Mesenchymal stem cell (in vitro differentiated cells and primary cell): ENCODE data around the gene OR6S1.

Experiments
- DNase-seq: peaks from one replicate; pipeline ENCODE4 v3.0.0-alpha.2; 2013
- H2AFZ ChIP-seq: one replicate; pipeline ENCODE4 v1.6.1; 2013; ENCODE audit warnings: low read depth, mild to moderate bottlenecking, control low read depth, inconsistent platforms, low read length, moderate library complexity
- H2AK5ac ChIP-seq: 2 replicates; pipeline ENCODE4 v1.6.1; 2013; ENCODE audit warnings: low read length, moderate library complexity, mild to moderate bottlenecking, inconsistent platforms; ENCODE audit not compliant: severe bottlenecking
- H2BK120ac ChIP-seq: one replicate; pipeline ENCODE4 v1.6.1; 2013; ENCODE audit warnings: low read depth, mild to moderate bottlenecking, inconsistent platforms, low read length, moderate library complexity
- H2BK12ac ChIP-seq, 2 experiments: one replicate each; pipeline ENCODE4 v1.6.1; 2013; ENCODE audit warnings: inconsistent platforms in 2 of 2, low read length in 2 of 2, mild to moderate bottlenecking in 2 of 2, moderate library complexity in 2 of 2, control low read depth in 1 of 2
- H2BK15ac ChIP-seq: one replicate; pipeline ENCODE4 v1.6.1; 2013; ENCODE audit warnings: mild to moderate bottlenecking, low read depth, inconsistent platforms; ENCODE audit not compliant: poor library complexity, severe bottlenecking
- H2BK5ac ChIP-seq: 2 replicates; pipeline ENCODE4 v1.6.1; 2013; ENCODE audit warnings: low read depth, mild to moderate bottlenecking, low read length, control low read depth, inconsistent platforms; ENCODE audit not compliant: poor library complexity, severe bottlenecking
- H3K14ac ChIP-seq, 2 experiments: one replicate each; pipeline ENCODE4 v1.6.1; 2013; ENCODE audit warnings: inconsistent platforms in 2 of 2, low read length in 2 of 2, control low read depth in 1 of 2, mild to moderate bottlenecking in 1 of 2, moderate library complexity in 1 of 2
- H3K18ac ChIP-seq, 2 experiments: one replicate each; pipeline ENCODE4 v1.6.1; 2013; ENCODE audit warnings: inconsistent platforms in 2 of 2, low read length in 2 of 2, control low read depth in 1 of 2, low read depth in 1 of 2, mild to moderate bottlenecking in 1 of 2
- H3K23ac ChIP-seq, 2 experiments: one replicate each; pipeline ENCODE4 v1.6.1; 2013; ENCODE audit warnings: inconsistent platforms in 2 of 2, low read length in 2 of 2, mild to moderate bottlenecking in 2 of 2, moderate library complexity in 2 of 2, control low read depth in 1 of 2
- H3K27ac ChIP-seq: 2 replicates; pipeline ENCODE4 v1.5.1; 2013; ENCODE audit warnings: mild to moderate bottlenecking, moderate library complexity, low read length, control low read depth, inconsistent platforms; ENCODE audit not compliant: poor library complexity, severe bottlenecking
- H3K27me3 ChIP-seq, 2 experiments: 2 replicates each; pipeline versions ENCODE4 v1.6.1 to v1.7.0; 2013; ENCODE audit warnings: low read length in 2 of 2, mild to moderate bottlenecking in 2 of 2, moderate library complexity in 2 of 2, control low read depth in 1 of 2, inconsistent platforms in 1 of 2; ENCODE audit not compliant: control insufficient read depth in 1 of 2, insufficient read depth in 1 of 2
- H3K36me3 ChIP-seq, 2 experiments: 2 replicates each; pipeline versions ENCODE4 v1.6.1 to v1.7.0; 2013; ENCODE audit warnings: low read length in 2 of 2, control low read depth in 1 of 2, inconsistent platforms in 1 of 2, low read depth in 1 of 2, mild to moderate bottlenecking in 1 of 2; ENCODE audit not compliant: insufficient read depth in 2 of 2, control insufficient read depth in 1 of 2
- H3K4ac ChIP-seq, 2 experiments: one replicate each; pipeline ENCODE4 v1.6.1; 2013; ENCODE audit warnings: inconsistent platforms in 2 of 2, low read length in 2 of 2, mild to moderate bottlenecking in 2 of 2, moderate library complexity in 2 of 2, control low read depth in 1 of 2, low read depth in 1 of 2
- H3K4me1 ChIP-seq: 2 replicates; pipeline ENCODE4 v1.6.1; 2013; ENCODE audit warnings: low read depth, low read length, control low read depth; ENCODE audit not compliant: control insufficient read depth, insufficient read depth
- H3K4me2 ChIP-seq: 2 replicates; pipeline ENCODE4 v1.6.1; 2013; ENCODE audit warnings: low read length, mild to moderate bottlenecking, inconsistent platforms; ENCODE audit not compliant: poor library complexity, severe bottlenecking
- H3K4me3 ChIP-seq, 2 experiments: 2 replicates each; pipeline versions ENCODE4 v1.5.1 to v1.7.0; 2013; ENCODE audit warnings: low read length in 2 of 2, mild to moderate bottlenecking in 2 of 2, control low read depth in 1 of 2, low read depth in 1 of 2; ENCODE audit not compliant: insufficient read depth in 1 of 2
- H3K79me1 ChIP-seq: replicated peaks from 2 replicates; pipeline ENCODE4 v1.6.1; 2013; ENCODE audit warnings: mild to moderate bottlenecking, control low read depth, low read length, inconsistent platforms; ENCODE audit not compliant: poor library complexity, severe bottlenecking
- H3K9ac ChIP-seq: 2 replicates; pipeline ENCODE4 v1.7.0; 2013; ENCODE audit warnings: mild to moderate bottlenecking, low read length, moderate library complexity
- H3K9me3 ChIP-seq: 2 replicates; pipeline ENCODE4 v1.7.0; 2013; ENCODE audit warnings: mild to moderate bottlenecking, low read length; ENCODE audit not compliant: control insufficient read depth
- H4K8ac ChIP-seq: one replicate; pipeline ENCODE4 v1.6.1; 2013; ENCODE audit warnings: inconsistent platforms, mild to moderate bottlenecking, low read length, moderate library complexity
- H4K91ac ChIP-seq: one replicate; pipeline ENCODE4 v1.6.1; 2013; ENCODE audit warnings: mild to moderate bottlenecking, low read length, inconsistent platforms
- WGBS: methylation state at CpG from one replicate; pipeline ENCODE4 v1.1.7; 2013; ENCODE audit warnings: mixed read lengths; 5-methylcytosine and 5-hydroxymethylcytosine counted together

The OR6S1 gene

GRCh38 chr14:20642182-20642581 lies 691 bp upstream of the OR6S1 start:
- H3K14ac ChIP-seq: no peak overlapping the region

GRCh38 chr14:20632831-20633691 lies 8.4 kb downstream of the OR6S1 start:
- Histone ChIP-seq H4K91ac (no peak overlapping the region), H3K9ac (no peak overlapping the region), H3K4me2 (peak overlapping the region; percentile 86), H3K23ac (no peak overlapping the region), H2AFZ (no peak overlapping the region), H2BK5ac (no peak overlapping the region), H3K4me1 (peaks cover 18% of the 10 kb centered on the region), H3K36me3 (no peaks in the 10 kb centered on the region), H3K14ac (no peak overlapping the region), H3K79me1 (no peaks in the 10 kb centered on the region), H2BK12ac (peak overlapping the region in 1 of 2 experiments; percentile 23), H3K18ac (no peak overlapping the region), H4K8ac (no peak overlapping the region), H2BK15ac (no peak overlapping the region), H3K4me3 (peak overlapping the region in 1 of 2 experiments; percentile 80), H3K4ac (no peak overlapping the region), H3K27me3 (peaks cover 13 to 27% of the 10 kb centered on the region in 2 experiments), H3K27ac (no peak overlapping the region), H3K9me3 (no peaks in the 10 kb centered on the region), H2BK120ac (no peak overlapping the region), H2AK5ac (no peak overlapping the region)
- under 1% methylated on average over 37 of the region's 45 CpGs for WGBS
- peak; percentile 87 for DNase-seq

More at GRCh38 chr14:20642182-20642581, 691 bp upstream of the OR6S1 start:
- peaks cover 22 to 51% of the 10 kb centered on the region in 2 experiments for H3K27me3 ChIP-seq
- no peak overlapping the region for H4K91ac ChIP-seq
- H2BK5ac ChIP-seq: no peak overlapping the region
- no peak overlapping the region for H3K4ac ChIP-seq
- no peak overlapping the region for H2AFZ ChIP-seq
- no peaks in the 10 kb centered on the region for H3K9me3 ChIP-seq
- 90% methylated on average over 6 of the region's 7 CpGs for WGBS
- H3K23ac ChIP-seq: no peak overlapping the region
- H2AK5ac ChIP-seq: no peak overlapping the region
- no peak for DNase-seq
- H3K4me2 ChIP-seq: no peak overlapping the region
- H3K27ac ChIP-seq: no peak overlapping the region
- no peaks in the 10 kb centered on the region for H3K79me1 ChIP-seq
- H3K4me3 ChIP-seq: no peak overlapping the region
- H3K18ac ChIP-seq: no peak overlapping the region
- no peak overlapping the region for H4K8ac ChIP-seq
- no peak overlapping the region for H3K9ac ChIP-seq
- H2BK15ac ChIP-seq: no peak overlapping the region
- H3K4me1 ChIP-seq: no peaks in the 10 kb centered on the region
- no peak overlapping the region for H2BK12ac ChIP-seq
- H3K36me3 ChIP-seq: no peaks in the 10 kb centered on the region
- H2BK120ac ChIP-seq: no peak overlapping the region

- Histone ChIP-seq H2BK120ac (no peak overlapping the region), H3K4ac (no peak overlapping the region), H2BK12ac (no peak overlapping the region), H2AK5ac (no peak overlapping the region), H3K27me3 (peaks cover 20 to 27% of the 10 kb centered on the region in 2 experiments), H3K4me1 (peaks cover 18% of the 10 kb centered on the region), H3K36me3 (no peaks in the 10 kb centered on the region), H3K4me2 (peak overlapping the region; percentile 86), H2BK5ac (no peak overlapping the region), H2BK15ac (no peak overlapping the region), H3K27ac (no peak overlapping the region), H3K18ac (no peak overlapping the region), H3K14ac (no peak overlapping the region), H4K91ac (no peak overlapping the region), H3K9ac (no peak overlapping the region), H3K9me3 (no peaks in the 10 kb centered on the region), H2AFZ (no peak overlapping the region), H3K79me1 (no peaks in the 10 kb centered on the region), H3K4me3 (peak overlapping the region in 1 of 2 experiments; percentile 80), H3K23ac (no peak overlapping the region), H4K8ac (no peak overlapping the region)
- WGBS: 1% methylated on average over 15 of the region's 19 CpGs
- no peak for DNase-seq
Measured at GRCh38 chr14:20632448-20632830, 9.1 kb downstream of the OR6S1 start.

DNA sequence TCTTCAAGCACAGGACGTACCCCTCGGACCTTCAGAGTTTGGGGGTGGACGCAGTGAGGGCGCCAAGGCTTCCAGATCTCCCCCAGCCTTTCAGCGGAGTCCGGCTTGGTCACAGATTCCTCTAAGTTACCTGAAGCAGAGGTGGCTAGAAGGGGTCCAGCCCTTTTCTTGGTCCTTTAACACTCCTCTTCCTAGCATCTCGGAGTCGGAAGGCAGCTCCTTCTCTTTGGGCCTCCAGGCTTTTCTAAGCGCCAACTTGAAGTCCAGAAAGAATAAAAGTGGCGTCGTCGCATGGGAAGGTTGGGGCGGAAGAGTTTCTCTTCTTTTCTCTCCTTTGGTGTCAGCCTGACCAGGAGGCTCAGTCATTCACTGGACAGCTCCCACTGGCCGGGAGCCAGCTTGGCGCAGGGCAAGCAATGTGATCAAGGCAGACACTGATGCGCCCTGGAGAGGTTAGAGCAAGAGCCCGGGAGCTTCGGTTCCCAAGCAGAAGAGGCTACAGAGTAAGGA lies 9.6 kb downstream of the OR6S1 start:
- Histone ChIP-seq H3K36me3 (no peaks in the 10 kb centered on the region), H2AK5ac (no peak overlapping the region), H3K4me3 (peak overlapping the region; percentile 1 to 80), H3K27me3 (peaks cover 23 to 24% of the 10 kb centered on the region in 2 experiments), H3K9me3 (no peaks in the 10 kb centered on the region), H3K23ac (no peak overlapping the region), H2BK120ac (no peak overlapping the region), H3K4me2 (peak overlapping the region; percentile 86), H3K18ac (no peak overlapping the region), H2BK15ac (no peak overlapping the region), H2BK5ac (no peak overlapping the region), H3K4ac (no peak overlapping the region), H2BK12ac (no peak overlapping the region), H3K4me1 (peaks cover 18% of the 10 kb centered on the region), H3K9ac (peak overlapping the region; percentile 27), H4K8ac (no peak overlapping the region), H2AFZ (no peak overlapping the region), H4K91ac (no peak overlapping the region), H3K79me1 (no peaks in the 10 kb centered on the region), H3K27ac (no peak overlapping the region), H3K14ac (no peak overlapping the region)
- WGBS: 3% methylated on average over 14 of the region's 18 CpGs
- DNase-seq: peak; percentile 69
